Vagina (tissue), 2 donors: ENCODE data around the gene GAST. TPM values are rescaled to one million over a fixed set of nuclear protein-coding genes. Genes with fewer than 3 reads are reported as not detected.
A peak's percentile ranks its signal among the peaks of the same experiment; 100 is the strongest.

Experiments
- DNase-seq, 2 donors: peaks; one replicate each; pipeline ENCODE4 v3.0.0-alpha.2; 2017; ENCODE audit errors: extremely low spot score in 2 of 2
- H3K27ac ChIP-seq: fragments of 200-600 bp; sonication (generic); one replicate; pipeline ENCODE4 v1.5.1; 2019
- H3K27me3 ChIP-seq: fragments of 200-600 bp; sonication (generic); one replicate; pipeline ENCODE4 v1.5.1; 2019
- H3K36me3 ChIP-seq, 2 donors: fragments of 200-600 bp; sonication (generic); one replicate each; pipeline ENCODE4 v1.5.1; 2017 to 2019
- H3K4me1 ChIP-seq: fragments of 200-600 bp; sonication (generic); one replicate; pipeline ENCODE4 v1.5.1; 2019
- H3K4me3 ChIP-seq, 2 donors: fragments of 200-600 bp; sonication (generic); 1 replicate in 1 of 2; 2 replicates in 1 of 2; pipeline ENCODE4 v1.5.1; 2016 to 2019
- H3K9me3 ChIP-seq: fragments of 200-600 bp; sonication (generic); one replicate; pipeline ENCODE4 v1.5.1; 2019
- POLR2A ChIP-seq, 2 donors: fragments of 450-650 bp; IDR thresholded peaks; one replicate each; pipeline ENCODE4 v1.6.1; 2017; ENCODE audit warnings: antibody characterized with exemption in 2 of 2, mild to moderate bottlenecking in 2 of 2, moderate library complexity in 2 of 2
- POLR2AphosphoS5 ChIP-seq, 2 donors: sonication (generic); formaldehyde crosslinking; IDR thresholded peaks; one replicate each; pipeline ENCODE4 v1.9.0; 2017; ENCODE audit warnings: antibody characterized with exemption in 2 of 2, mild to moderate bottlenecking in 2 of 2, low read depth in 1 of 2; ENCODE audit not compliant: insufficient read depth in 1 of 2
- intact Hi-C: fragments of 100-400 bp; cut with DNase I; formaldehyde crosslinking; loops from one replicate; pipeline ENCODE4 v1.15.1; 2023
- total RNA-seq: library from RNA; depleted of rRNA; stranded (reverse); fragments of >200 nt; gene quantifications from one replicate; pipeline ENCODE4 v1.2.3, GENCODE V29; 2016
- TF ChIP-seq, protein P1 (sequence below), 3 experiments: fragments of 450-650 bp in 2 of 3; fragments of 200-600 bp in 1 of 3; sonication (generic) in 1 of 3; IDR thresholded peaks; one replicate each; pipeline ENCODE4 v1.5.1; 2017 to 2019; ENCODE audit warnings: antibody characterized with exemption in 3 of 3, mild to moderate bottlenecking in 2 of 3, moderate library complexity in 2 of 3

The GAST gene
- total RNA-seq, 1 donor from 2014 or later, result not detected

DNA sequence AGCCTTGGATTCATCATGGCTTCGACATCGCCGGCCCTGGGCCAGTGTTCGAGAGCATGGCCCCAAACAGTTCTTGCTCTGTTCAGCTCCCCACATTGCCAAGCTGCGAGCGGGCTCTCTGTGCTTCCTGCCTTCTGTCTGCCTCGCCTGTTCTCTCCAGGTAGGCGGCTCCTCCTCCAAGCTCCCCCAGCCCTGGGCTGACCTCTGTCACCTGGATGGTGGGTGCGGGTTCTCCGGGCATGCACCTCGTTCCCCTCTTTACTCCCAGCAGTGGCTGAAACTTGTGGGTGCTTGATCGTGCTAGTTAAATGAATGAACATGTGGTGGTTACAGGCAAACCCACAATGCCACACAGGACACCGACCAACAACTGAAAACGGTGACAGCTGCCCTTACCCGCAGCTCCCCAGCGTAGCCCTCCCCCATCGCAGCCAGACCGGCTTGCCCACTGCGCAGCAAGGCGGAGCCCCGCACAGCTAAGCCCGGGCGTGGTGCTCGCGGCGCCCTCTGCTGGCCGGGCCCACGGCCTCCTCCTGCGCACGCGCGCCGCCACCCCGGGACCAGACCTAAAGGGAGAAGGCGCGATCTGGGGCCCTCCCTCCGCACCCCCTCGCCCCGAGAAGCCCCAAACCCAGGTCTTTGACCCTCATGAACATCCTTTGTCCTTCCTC, 46.4 kb upstream of the GAST start:
- intact Hi-C loops, result no loop called here
- H3K27me3 ChIP-seq, result no peaks in the 10 kb centered on the region

DNA sequence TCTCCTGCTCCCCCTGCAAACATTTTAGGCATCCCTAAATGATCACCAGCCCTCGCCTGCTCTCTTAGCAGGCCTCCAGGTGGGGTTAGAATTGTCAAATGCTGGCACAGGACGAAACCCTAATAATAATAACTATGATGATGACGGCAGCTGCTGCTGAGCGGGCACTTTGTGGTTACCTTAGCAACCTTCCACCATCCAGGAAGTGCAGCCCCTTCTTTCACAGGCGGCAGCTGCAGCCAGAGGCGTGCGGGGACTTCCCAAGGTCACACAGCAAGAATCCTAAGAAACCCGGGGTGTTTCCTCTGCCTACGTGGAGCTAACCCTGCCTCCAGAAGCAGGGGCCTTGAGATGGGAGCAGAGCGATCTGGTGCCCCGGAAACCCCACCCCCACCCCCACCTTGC, 45.9 kb upstream of the GAST start:
- Histone ChIP-seq H3K36me3 (no peaks in the 10 kb centered on the region), H3K27me3 (no peaks in the 10 kb centered on the region), H3K27ac (peak overlapping the region; percentile 97), H3K4me3 (peak overlapping the region; percentile 52 to 62), H3K4me1 (peaks cover 41% of the 10 kb centered on the region), H3K9me3 (no peaks in the 10 kb centered on the region)
- TF ChIP-seq POLR2AphosphoS5 (IDR thresholded peaks at IDR 0.05; ENCODE audit: insufficient read depth in 1 of 2, low read depth in 1 of 2) (no peak), POLR2A (IDR thresholded peaks at IDR 0.05) (no peak)
- TF ChIP-seq, protein P1, sequence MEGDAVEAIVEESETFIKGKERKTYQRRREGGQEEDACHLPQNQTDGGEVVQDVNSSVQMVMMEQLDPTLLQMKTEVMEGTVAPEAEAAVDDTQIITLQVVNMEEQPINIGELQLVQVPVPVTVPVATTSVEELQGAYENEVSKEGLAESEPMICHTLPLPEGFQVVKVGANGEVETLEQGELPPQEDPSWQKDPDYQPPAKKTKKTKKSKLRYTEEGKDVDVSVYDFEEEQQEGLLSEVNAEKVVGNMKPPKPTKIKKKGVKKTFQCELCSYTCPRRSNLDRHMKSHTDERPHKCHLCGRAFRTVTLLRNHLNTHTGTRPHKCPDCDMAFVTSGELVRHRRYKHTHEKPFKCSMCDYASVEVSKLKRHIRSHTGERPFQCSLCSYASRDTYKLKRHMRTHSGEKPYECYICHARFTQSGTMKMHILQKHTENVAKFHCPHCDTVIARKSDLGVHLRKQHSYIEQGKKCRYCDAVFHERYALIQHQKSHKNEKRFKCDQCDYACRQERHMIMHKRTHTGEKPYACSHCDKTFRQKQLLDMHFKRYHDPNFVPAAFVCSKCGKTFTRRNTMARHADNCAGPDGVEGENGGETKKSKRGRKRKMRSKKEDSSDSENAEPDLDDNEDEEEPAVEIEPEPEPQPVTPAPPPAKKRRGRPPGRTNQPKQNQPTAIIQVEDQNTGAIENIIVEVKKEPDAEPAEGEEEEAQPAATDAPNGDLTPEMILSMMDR (IDR thresholded peaks at IDR 0.05), result peak in 1 of 3 experiments; percentile 27
- DNase-seq, result peak in 1 of 2 donors; percentile 88
- intact Hi-C loops, result no loop called here

More for the DNA sequence above, 46.4 kb upstream of the GAST start:
- TF ChIP-seq POLR2AphosphoS5 (IDR thresholded peaks at IDR 0.05; ENCODE audit: insufficient read depth in 1 of 2, low read depth in 1 of 2) (peak; percentile 23 to 80), POLR2A (IDR thresholded peaks at IDR 0.05) (peak in 1 of 2 donors; percentile 49)
- TF ChIP-seq, protein P1 (IDR thresholded peaks at IDR 0.05), result peak; percentile 90 to 95 (median 94)
- Histone ChIP-seq H3K4me3 (peak overlapping the region; percentile 52 to 62), H3K4me1 (peaks cover 41% of the 10 kb centered on the region), H3K9me3 (no peaks in the 10 kb centered on the region), H3K27ac (peak overlapping the region; percentile 97), H3K36me3 (no peaks in the 10 kb centered on the region)
- no peak for DNase-seq

DNA sequence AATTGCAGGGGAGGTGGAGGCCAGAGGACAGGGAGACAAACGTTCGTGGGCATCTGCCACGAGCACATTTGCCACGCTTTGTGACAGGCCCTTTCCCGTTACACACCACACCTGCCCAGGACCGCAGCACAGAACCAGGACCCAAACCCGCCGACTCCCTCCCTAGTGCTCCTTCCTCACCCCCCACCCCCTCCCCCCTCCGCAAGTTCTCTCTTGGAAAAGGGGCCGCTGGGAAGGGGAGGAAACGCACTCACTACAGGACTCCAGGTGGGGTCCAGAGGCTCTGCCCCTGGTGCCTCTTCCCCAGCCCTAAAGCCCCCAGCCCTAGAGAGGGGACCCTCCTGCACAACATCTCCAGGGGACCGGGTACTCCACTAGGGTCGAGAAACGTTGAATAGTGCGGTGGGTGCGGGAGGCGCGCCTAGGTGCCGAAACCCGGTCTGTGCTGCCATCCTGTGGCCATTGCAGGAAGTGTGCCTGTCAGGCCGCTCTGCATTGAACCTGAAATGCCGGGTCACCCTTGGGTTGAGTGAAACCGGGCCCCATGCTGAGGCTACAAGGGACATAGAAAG, 45.3 kb upstream of the GAST start:
- TF ChIP-seq, protein P1 (IDR thresholded peaks at IDR 0.05), result peak; percentile 95 to 99 (median 98)
- TF ChIP-seq POLR2AphosphoS5 (IDR thresholded peaks at IDR 0.05; ENCODE audit: insufficient read depth in 1 of 2, low read depth in 1 of 2) (peak in 1 of 2 donors; percentile 43), POLR2A (IDR thresholded peaks at IDR 0.05) (no peak)
- H3K4me1 ChIP-seq, result peaks cover 41% of the 10 kb centered on the region
- peak in 1 of 2 donors; percentile 90 for DNase-seq

DNA sequence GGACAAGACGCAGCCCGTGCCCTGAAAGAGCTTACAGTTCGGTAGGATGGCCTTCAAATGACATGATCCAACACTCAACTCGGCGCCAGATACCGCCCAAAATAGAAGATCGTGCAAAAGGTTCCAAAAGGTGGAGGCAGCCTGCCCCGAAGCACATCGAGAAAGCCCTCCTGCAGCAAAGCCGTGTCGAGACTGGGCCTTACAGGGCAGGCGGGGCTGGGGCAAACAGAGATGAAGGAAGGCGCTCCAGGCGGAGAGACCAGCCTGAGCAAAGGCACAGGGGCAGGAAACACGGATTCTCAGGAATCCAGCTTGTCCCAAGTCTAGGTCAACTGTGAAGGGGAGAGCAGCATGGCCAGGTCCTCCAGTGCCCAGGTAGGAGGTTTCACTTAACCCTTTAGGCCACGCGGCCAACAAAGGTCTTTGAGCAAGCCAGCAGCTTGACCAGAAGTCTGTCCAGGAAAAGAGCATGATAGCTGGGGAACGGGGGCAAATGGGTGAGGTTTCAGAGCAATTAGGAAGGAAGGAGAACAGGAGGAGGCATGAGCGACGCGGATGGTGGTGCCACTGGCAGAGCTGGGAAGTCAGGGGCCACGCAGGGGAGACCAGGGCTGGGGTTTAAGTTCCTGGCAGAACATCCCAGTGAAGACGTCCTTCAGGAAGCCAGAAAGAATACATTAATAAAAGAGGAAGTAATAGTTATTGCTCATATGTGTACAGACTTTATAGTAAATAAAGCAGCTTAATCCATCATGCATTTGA, 44.7 kb upstream of the GAST start:
- Histone ChIP-seq H3K9me3 (no peaks in the 10 kb centered on the region), H3K4me3 (peak overlapping the region in 1 of 2 donors; percentile 52), H3K36me3 (no peaks in the 10 kb centered on the region), H3K27ac (peak overlapping the region; percentile 97), H3K27me3 (no peaks in the 10 kb centered on the region), H3K4me1 (peaks cover 41% of the 10 kb centered on the region)
- intact Hi-C loops, result no loop called here
- TF ChIP-seq POLR2A (IDR thresholded peaks at IDR 0.05) (no peak), POLR2AphosphoS5 (IDR thresholded peaks at IDR 0.05; ENCODE audit: insufficient read depth in 1 of 2, low read depth in 1 of 2) (no peak)
- TF ChIP-seq, protein P1 (IDR thresholded peaks at IDR 0.05), result no peak
- DNase-seq, result no peak

More for the DNA sequence above, 45.3 kb upstream of the GAST start:
- no peaks in the 10 kb centered on the region for H3K36me3 ChIP-seq
- no peaks in the 10 kb centered on the region for H3K9me3 ChIP-seq
- H3K27me3 ChIP-seq, result no peaks in the 10 kb centered on the region
- H3K4me3 ChIP-seq, result peak overlapping the region; percentile 52 to 62
- peak overlapping the region; percentile 97 for H3K27ac ChIP-seq
- intact Hi-C loops, result no loop called here
